OCI-LY1 (cell line): ENCODE results near the gene IL1R2.

Experiments
- CTCF ChIP-seq: fragments of 200-600 bp; sonication (generic), shearing (Covaris generic); IDR thresholded peaks from 2 replicates; pipeline ENCODE4 v1.5.1; 2017; ENCODE audit warnings: mild to moderate bottlenecking, antibody characterized with exemption, low read length, moderate library complexity, mixed read lengths
- EZH2 ChIP-seq: fragments of 200-600 bp; sonication (generic), shearing (Covaris generic); IDR thresholded peaks from 2 replicates; pipeline ENCODE4 v1.8.0; 2017; ENCODE audit warnings: borderline replicate concordance, mixed run types, mild to moderate bottlenecking, antibody characterized with exemption, low read length, moderate library complexity, mixed read lengths

- TF ChIP-seq CTCF (no peak), EZH2 (no peak)
Observed at GRCh38 chr2:102056079-102056581, 64.4 kb downstream of the IL1R2 start.
